BJ (cell line): ENCODE results near the gene ACKR1. TPM values are rescaled to one million over a fixed set of nuclear protein-coding genes. Genes with fewer than 3 reads are reported as not detected.
A peak's percentile ranks its signal among the peaks of the same experiment; 100 is the strongest.

Source experiments
- CTCF ChIA-PET: fragments of 350-600 bp; formaldehyde crosslinking; extraction: SDS; loops from one replicate; lab custom pipeline; 2021; ENCODE audit warnings: antibody characterized with exemption, inconsistent platforms; lab: Yijun Ruan, JAX
- POLR2A ChIA-PET: fragments of 300-600 bp; sonication (Branson Sonifier 250); formaldehyde crosslinking; extraction: SDS; loops from one replicate; lab custom pipeline; 2021; ENCODE audit warnings: antibody characterized with exemption; lab: Charles Lee
- DNase-seq: peaks from one replicate; pipeline ENCODE4 v3.0.0-alpha.2; 2011; ENCODE audit warnings: low read depth
- H3K27me3 ChIP-seq: 2 replicates; pipeline ENCODE4 v1.6.0; 2011; ENCODE audit warnings: low read length; ENCODE audit not compliant: control insufficient read depth, insufficient read depth
- H3K36me3 ChIP-seq: 2 replicates; pipeline ENCODE4 v1.5.1; 2011; ENCODE audit warnings: low read length; ENCODE audit not compliant: control insufficient read depth, insufficient read depth
- H3K4me3 ChIP-seq: 2 replicates; pipeline ENCODE4 v1.5.1; 2011; ENCODE audit warnings: low read depth, mild to moderate bottlenecking, control low read depth, low read length
- CTCF ChIP-seq: IDR thresholded peaks from 2 replicates; pipeline ENCODE4 v1.5.1; 2011; ENCODE audit warnings: low read depth, mild to moderate bottlenecking, control low read depth, inconsistent platforms, low read length, moderate library complexity; ENCODE audit not compliant: insufficient read depth
- polyA minus RNA-seq: library from RNA; depleted of rRNA, polyadenylated mRNA; stranded (reverse); fragments of >200 nt; gene quantifications from 2 replicates; pipeline ENCODE4 v1.2.3, GENCODE V29; 2011; rRNA and poly(A)+ RNA removed
- polyA plus RNA-seq: library from polyadenylated mRNA; depleted of rRNA; stranded (reverse); fragments of >200 nt; gene quantifications from 2 replicates; pipeline ENCODE4 v1.2.3, GENCODE V29; 2011; rRNA removed

Gene ACKR1
- polyA plus RNA-seq (not detected in 2 replicates), polyA minus RNA-seq (not detected in 2 replicates)

- Histone ChIP-seq H3K27me3 (peaks cover 2% of the 10 kb centered on the region), H3K4me3 (no peak within 1 kb of the TSS), H3K36me3 (no peaks in the 10 kb centered on the region)
- no peak for TF ChIP-seq CTCF
- ChIA-PET POLR2A (no interaction called here), CTCF (interaction anchor here (0.7 to 1.7 kb wide), 4 partner anchors 9 to 57 kb away, joined by 3 to 9 read pairs (median 4); no protein-coding TSS in a partner anchor)
- DNase-seq = no peak
These were observed at the start of gene ACKR1 for GRCh38 chr1:159204161-159205141. TSS of gene ACKR1 (plus strand) at chr1:159204875. CDS start at chr1:159204960, 85 bp downstream.

- peak; percentile 57 for DNase-seq
- ChIA-PET CTCF (interaction anchor here (0.6 to 5.9 kb wide), 35 partner anchors 9 to 732 kb away, joined by 3 to 110 read pairs (median 4); no protein-coding TSS in a partner anchor), POLR2A (interaction anchor here (0.6 kb wide), 1 partner anchor 60 kb away, joined by 5 read pairs; no protein-coding TSS in a partner anchor)
- no peaks in the 10 kb centered on the region for H3K36me3 ChIP-seq
- peak; percentile 97 for TF ChIP-seq CTCF
- H3K4me3 ChIP-seq = no peak overlapping the region
- H3K27me3 ChIP-seq = no peaks in the 10 kb centered on the region
These were observed 43.5 kb upstream of the ACKR1 start for GRCh38 chr1:159161001-159161718.

GRCh38 chr1:159161719-159162026 is 43.0 kb upstream of the ACKR1 start:
- no peak for TF ChIP-seq CTCF
- H3K36me3 ChIP-seq = no peaks in the 10 kb centered on the region
- no peak overlapping the region for H3K4me3 ChIP-seq
- POLR2A ChIA-PET = interaction anchor here (0.6 kb wide), 1 partner anchor 59 kb away, joined by 5 read pairs; no protein-coding TSS in a partner anchor
- no peak for DNase-seq
- no peaks in the 10 kb centered on the region for H3K27me3 ChIP-seq
- CTCF ChIA-PET = interaction anchor here (0.6 to 5.9 kb wide), 28 partner anchors 8 to 731 kb away, joined by 3 to 110 read pairs (median 4); no protein-coding TSS in a partner anchor

GRCh38 chr1:159162516-159163265 is 42.0 kb upstream of the ACKR1 start:
- no peak overlapping the region for H3K4me3 ChIP-seq
- TF ChIP-seq CTCF = no peak
- no peaks in the 10 kb centered on the region for H3K27me3 ChIP-seq
- H3K36me3 ChIP-seq = no peaks in the 10 kb centered on the region
- ChIA-PET CTCF (interaction anchor here (1.1 to 5.9 kb wide), 5 partner anchors 7 to 729 kb away, joined by 3 to 110 read pairs (median 4); no protein-coding TSS in a partner anchor), POLR2A (no interaction called here)
- no peak for DNase-seq
